Measurements from ENCODE around the gene HIP1R.

HIP1R gene

DNA sequence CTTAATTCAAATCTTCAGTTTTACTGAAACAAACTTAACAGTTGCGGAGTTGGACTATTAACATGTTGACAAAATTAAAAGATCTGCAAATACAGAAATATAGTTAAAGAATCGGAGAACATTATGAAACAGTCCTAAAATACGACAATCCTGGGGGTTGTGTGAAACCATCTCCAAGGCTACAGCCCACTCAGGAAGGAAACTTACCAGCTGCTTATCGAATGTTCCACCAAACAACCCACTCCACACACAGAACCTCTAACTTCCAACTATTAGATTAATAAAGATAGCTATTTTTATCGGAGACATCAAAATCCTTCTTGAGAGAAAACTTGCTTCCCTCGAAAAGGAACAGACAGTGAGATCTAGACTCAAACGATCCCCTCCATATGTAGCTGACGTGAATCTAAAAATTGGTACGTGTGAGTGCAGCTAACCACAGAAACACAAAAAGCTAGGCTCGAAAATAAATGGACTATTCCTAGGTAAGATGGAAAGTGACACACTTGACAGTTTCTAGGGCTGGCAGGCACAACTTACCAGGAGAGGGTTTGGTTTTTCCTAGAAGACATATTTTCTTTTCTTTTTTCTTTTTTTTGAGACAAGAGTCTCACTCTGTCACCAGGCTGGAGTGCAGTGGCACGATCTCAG, 47.8 kb downstream of the HIP1R start:
- DNase-seq (ENCODE audit: extremely low read depth, low read depth) = no peak
- TF ChIP-seq, protein P1, sequence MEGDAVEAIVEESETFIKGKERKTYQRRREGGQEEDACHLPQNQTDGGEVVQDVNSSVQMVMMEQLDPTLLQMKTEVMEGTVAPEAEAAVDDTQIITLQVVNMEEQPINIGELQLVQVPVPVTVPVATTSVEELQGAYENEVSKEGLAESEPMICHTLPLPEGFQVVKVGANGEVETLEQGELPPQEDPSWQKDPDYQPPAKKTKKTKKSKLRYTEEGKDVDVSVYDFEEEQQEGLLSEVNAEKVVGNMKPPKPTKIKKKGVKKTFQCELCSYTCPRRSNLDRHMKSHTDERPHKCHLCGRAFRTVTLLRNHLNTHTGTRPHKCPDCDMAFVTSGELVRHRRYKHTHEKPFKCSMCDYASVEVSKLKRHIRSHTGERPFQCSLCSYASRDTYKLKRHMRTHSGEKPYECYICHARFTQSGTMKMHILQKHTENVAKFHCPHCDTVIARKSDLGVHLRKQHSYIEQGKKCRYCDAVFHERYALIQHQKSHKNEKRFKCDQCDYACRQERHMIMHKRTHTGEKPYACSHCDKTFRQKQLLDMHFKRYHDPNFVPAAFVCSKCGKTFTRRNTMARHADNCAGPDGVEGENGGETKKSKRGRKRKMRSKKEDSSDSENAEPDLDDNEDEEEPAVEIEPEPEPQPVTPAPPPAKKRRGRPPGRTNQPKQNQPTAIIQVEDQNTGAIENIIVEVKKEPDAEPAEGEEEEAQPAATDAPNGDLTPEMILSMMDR (IDR thresholded peaks at IDR 0.05; ENCODE audit: low read depth, low read length, missing control alignments) = no peak
- no peak overlapping the region for H3K4me3 ChIP-seq (replicated peaks; ENCODE audit: low read depth, low read length)

GRCh38 chr12:122884091-122884826, 49.0 kb downstream of the HIP1R start:
- no peak for DNase-seq (ENCODE audit: extremely low read depth, low read depth)
- TF ChIP-seq, protein P1 (IDR thresholded peaks at IDR 0.05; ENCODE audit: low read depth, low read length, missing control alignments) = no peak
- H3K4me3 ChIP-seq (replicated peaks; ENCODE audit: low read depth, low read length) = no peak overlapping the region

- H3K4me3 ChIP-seq (replicated peaks; ENCODE audit: low read depth, low read length) = no peak overlapping the region
- DNase-seq (ENCODE audit: extremely low read depth, low read depth) = no peak
- TF ChIP-seq, protein P1 (IDR thresholded peaks at IDR 0.05; ENCODE audit: low read depth, low read length, missing control alignments) = no peak
Observed at GRCh38 chr12:122884860-122885259, 49.6 kb downstream of the HIP1R start.

DNA sequence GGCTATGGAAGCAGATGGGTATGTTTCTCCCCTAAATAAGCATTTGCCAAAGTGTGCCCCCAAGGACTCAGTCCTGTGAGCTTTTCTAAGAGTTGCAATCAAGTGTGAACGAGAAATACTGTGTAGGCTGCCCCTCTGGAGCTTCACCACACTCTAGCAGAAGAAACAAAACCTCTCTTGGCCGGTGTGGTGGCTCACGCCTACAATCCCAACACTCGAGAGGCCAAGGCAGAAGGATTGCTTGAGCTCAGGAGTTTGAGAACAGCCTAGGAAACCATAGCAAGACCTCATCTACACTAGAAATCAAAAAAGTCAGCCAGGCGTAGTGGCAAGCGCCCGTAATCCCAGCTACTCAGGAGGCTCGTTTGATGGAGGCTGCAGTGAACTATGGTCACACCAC, 50.9 kb downstream of the HIP1R start:
- DNase-seq (ENCODE audit: extremely low read depth, low read depth) = no peak
- TF ChIP-seq, protein P1 (IDR thresholded peaks at IDR 0.05; ENCODE audit: low read depth, low read length, missing control alignments) = no peak
- H3K4me3 ChIP-seq (replicated peaks; ENCODE audit: low read depth, low read length) = no peak overlapping the region

- no peak overlapping the region for H3K4me3 ChIP-seq (replicated peaks; ENCODE audit: low read depth, low read length)
- DNase-seq (ENCODE audit: extremely low read depth, low read depth) = no peak
Observed at GRCh38 chr12:122886851-122887818, 51.9 kb downstream of the HIP1R start.

GRCh38 chr12:122887819-122888212, 52.6 kb downstream of the HIP1R start:
- H3K4me3 ChIP-seq (replicated peaks; ENCODE audit: low read depth, low read length) = no peak overlapping the region
- TF ChIP-seq, protein P1 (IDR thresholded peaks at IDR 0.05; ENCODE audit: low read depth, low read length, missing control alignments) = no peak
- DNase-seq (ENCODE audit: extremely low read depth, low read depth) = no peak

More at GRCh38 chr12:122886851-122887818, 51.9 kb downstream of the HIP1R start:
- TF ChIP-seq, protein P1 (IDR thresholded peaks at IDR 0.05; ENCODE audit: low read depth, low read length, missing control alignments) = no peak

Data from HFF-Myc (cell line).